ENCODE measurements around the gene DMD. TPM values are rescaled to one million over a fixed set of nuclear protein-coding genes. Genes with fewer than 3 reads are reported as not detected.

DMD gene
- total RNA-seq, 1 donor from 2014 or later, result 22.9 TPM

DNA sequence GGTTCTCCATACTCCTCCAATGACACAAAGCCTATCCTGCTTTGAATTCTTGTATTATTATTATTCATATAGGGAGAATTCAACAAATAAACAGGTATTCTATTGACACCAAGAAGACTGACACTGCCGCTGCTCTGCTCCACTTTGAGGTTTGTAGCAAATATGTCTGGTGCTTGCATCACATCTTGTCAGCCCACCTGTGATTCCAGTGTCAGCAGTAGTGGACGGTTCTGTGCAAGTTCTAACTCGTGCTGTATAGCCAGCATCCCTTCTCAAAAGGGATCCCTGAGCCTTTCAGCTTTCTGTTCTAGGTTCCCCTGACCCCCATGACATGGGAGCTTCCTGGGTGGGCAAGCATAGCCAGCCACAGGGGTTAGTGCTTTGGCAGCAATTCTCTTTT, 1843.5 kb downstream of the DMD start:
- DNase-seq (no peak), ATAC-seq (ENCODE audit: low read depth) (no peak)
- no peaks in the 10 kb centered on the region for H3K9me3 Mint-ChIP-seq
- H3K4me3 Mint-ChIP-seq, result no peak overlapping the region
- no peaks in the 10 kb centered on the region for H3K27me3 Mint-ChIP-seq
- TF ChIP-seq, protein P1, sequence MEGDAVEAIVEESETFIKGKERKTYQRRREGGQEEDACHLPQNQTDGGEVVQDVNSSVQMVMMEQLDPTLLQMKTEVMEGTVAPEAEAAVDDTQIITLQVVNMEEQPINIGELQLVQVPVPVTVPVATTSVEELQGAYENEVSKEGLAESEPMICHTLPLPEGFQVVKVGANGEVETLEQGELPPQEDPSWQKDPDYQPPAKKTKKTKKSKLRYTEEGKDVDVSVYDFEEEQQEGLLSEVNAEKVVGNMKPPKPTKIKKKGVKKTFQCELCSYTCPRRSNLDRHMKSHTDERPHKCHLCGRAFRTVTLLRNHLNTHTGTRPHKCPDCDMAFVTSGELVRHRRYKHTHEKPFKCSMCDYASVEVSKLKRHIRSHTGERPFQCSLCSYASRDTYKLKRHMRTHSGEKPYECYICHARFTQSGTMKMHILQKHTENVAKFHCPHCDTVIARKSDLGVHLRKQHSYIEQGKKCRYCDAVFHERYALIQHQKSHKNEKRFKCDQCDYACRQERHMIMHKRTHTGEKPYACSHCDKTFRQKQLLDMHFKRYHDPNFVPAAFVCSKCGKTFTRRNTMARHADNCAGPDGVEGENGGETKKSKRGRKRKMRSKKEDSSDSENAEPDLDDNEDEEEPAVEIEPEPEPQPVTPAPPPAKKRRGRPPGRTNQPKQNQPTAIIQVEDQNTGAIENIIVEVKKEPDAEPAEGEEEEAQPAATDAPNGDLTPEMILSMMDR (IDR thresholded peaks at IDR 0.05), result no peak
- no peak overlapping the region for H3K27ac Mint-ChIP-seq
- CTCF ChIA-PET, result no interaction called here
- POLR2A ChIA-PET, result no interaction called here
- H3K4me1 Mint-ChIP-seq, result no peaks in the 10 kb centered on the region
- intact Hi-C loops (cut with micrococcal nuclease), result no loop called here
- H3K36me3 Mint-ChIP-seq (ENCODE audit: low read depth), result no peaks in the 10 kb centered on the region

DNA sequence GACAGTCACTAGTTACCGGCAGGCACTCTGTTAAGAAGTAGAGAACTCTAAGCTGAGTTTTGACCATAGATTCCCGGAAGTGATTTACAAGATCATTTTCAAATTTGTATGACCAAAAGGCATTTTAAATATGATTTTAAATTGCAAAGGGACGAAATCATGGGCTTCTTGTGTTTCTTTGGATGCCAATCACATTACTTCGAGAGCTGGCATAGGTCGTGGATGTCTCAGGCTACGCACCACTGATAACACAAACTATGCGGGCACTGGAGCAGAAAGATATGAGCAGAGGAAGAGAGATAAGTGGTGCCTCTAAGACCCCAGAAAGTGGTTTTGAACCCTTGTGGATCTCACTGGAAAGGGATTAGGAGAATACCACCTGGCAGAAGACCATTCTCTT, 1845.3 kb downstream of the DMD start:
- TF ChIP-seq, protein P1 (IDR thresholded peaks at IDR 0.05), result no peak
- ChIA-PET CTCF (no interaction called here), POLR2A (no interaction called here)
- Mint-ChIP-seq H3K9me3 (no peaks in the 10 kb centered on the region), H3K4me1 (no peaks in the 10 kb centered on the region), H3K27ac (no peak overlapping the region), H3K4me3 (no peak overlapping the region), H3K36me3 (ENCODE audit: low read depth) (no peaks in the 10 kb centered on the region), H3K27me3 (no peaks in the 10 kb centered on the region)
- intact Hi-C loops (cut with micrococcal nuclease), result no loop called here
- DNase-seq (no peak), ATAC-seq (ENCODE audit: low read depth) (no peak)

DNA sequence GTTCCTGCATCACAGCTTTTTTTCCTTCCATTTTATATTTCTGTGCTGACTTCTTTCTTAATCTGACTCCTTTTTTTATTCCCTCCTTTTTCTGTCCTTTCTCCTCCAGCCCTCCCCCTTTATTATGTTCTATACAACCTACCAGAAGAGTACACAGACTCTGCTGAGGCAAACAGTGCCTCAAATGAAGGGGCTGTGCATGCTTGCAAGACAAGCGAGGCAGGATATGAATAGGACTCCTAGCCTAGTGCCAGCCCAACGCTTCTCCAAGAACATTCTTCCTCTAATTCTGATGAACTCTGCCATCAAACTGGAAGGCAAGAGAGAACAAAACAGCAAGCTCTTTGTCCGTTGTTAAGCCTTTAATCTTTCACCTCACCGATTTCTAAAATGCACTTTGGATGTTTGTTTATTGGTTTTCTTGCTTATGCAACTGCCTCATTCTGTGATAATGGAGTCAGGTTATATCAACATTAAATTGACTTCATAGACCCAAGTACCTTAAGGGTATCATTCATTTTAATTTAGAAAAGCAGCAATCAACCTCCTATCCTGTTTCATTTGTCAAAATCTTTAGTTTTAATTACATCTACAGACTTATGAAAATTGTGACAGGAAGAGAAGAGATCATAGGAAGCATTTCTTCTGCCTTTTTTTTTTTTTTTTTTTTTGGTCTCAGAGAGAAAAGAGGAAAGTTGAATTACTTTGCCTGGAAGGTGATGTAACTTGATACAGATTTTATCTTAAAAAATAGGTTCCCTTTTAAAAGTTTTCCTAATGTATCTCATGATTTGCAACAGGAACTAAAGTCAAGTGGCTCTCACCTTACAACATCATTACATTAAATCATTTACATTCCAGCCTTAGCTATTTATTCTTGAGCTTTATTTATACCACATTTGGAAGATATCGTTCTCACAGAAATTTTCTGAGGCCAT, 1854.8 kb downstream of the DMD start:
- H3K4me3 Mint-ChIP-seq, result no peak overlapping the region
- H3K36me3 Mint-ChIP-seq (ENCODE audit: low read depth), result no peaks in the 10 kb centered on the region
- CTCF ChIA-PET, result no interaction called here
- no peaks in the 10 kb centered on the region for H3K4me1 Mint-ChIP-seq
- TF ChIP-seq, protein P1 (IDR thresholded peaks at IDR 0.05), result no peak
- intact Hi-C loops (cut with micrococcal nuclease), result no loop called here
- ATAC-seq (ENCODE audit: low read depth), result no peak
- POLR2A ChIA-PET, result no interaction called here
- DNase-seq, result no peak
- no peaks in the 10 kb centered on the region for H3K9me3 Mint-ChIP-seq
- H3K27me3 Mint-ChIP-seq, result no peaks in the 10 kb centered on the region
- H3K27ac Mint-ChIP-seq, result no peak overlapping the region

GRCh38 chrX:31355206-31355955, 1856.0 kb downstream of the DMD start:
- no peak overlapping the region for H3K27ac Mint-ChIP-seq
- POLR2A ChIA-PET, result no interaction called here

DNA sequence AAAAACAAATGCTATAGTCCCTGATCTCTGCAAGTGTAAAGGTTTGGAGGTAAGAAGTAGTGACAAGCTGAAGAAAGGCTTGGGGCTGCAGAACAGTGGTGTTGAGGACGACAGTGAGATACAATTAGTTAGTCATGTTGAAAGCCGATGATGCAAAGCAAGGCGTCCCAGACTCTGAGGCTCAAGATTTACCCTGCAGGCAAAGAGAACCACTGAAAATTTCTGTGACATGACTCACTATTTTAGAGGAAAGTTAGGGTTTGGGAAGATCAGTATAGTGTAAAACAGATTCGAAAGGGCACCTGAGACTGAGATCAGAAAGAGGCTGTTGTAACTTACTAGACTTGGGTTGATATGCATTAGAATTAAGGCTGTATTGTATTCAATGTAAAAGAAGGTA, 1858.3 kb downstream of the DMD start:
- Mint-ChIP-seq H3K36me3 (ENCODE audit: low read depth) (no peaks in the 10 kb centered on the region), H3K4me1 (no peaks in the 10 kb centered on the region), H3K27ac (no peak overlapping the region), H3K4me3 (no peak overlapping the region), H3K9me3 (no peaks in the 10 kb centered on the region), H3K27me3 (no peaks in the 10 kb centered on the region)
- TF ChIP-seq, protein P1 (IDR thresholded peaks at IDR 0.05), result no peak
- DNase-seq, result no peak
- CTCF ChIA-PET, result no interaction called here
- intact Hi-C loops (cut with micrococcal nuclease), result no loop called here
- no peak for ATAC-seq (ENCODE audit: low read depth)
- POLR2A ChIA-PET, result no interaction called here

More at GRCh38 chrX:31355206-31355955, 1856.0 kb downstream of the DMD start:
- no peak for ATAC-seq (ENCODE audit: low read depth)
- intact Hi-C loops (cut with micrococcal nuclease), result no loop called here
- DNase-seq, result no peak
- no peaks in the 10 kb centered on the region for H3K36me3 Mint-ChIP-seq (ENCODE audit: low read depth)
- CTCF ChIA-PET, result no interaction called here
- no peaks in the 10 kb centered on the region for H3K27me3 Mint-ChIP-seq
- TF ChIP-seq, protein P1 (IDR thresholded peaks at IDR 0.05), result no peak
- H3K4me3 Mint-ChIP-seq, result no peak overlapping the region
- no peaks in the 10 kb centered on the region for H3K4me1 Mint-ChIP-seq
- no peaks in the 10 kb centered on the region for H3K9me3 Mint-ChIP-seq
